Endothelial cell of umbilical vein (primary cell): Measurements from ENCODE around the gene CDKN3. TPM values are rescaled to one million over a fixed set of nuclear protein-coding genes. Genes with fewer than 3 reads are reported as not detected.

Experiments used
- BruUV-seq: library from RNA; stranded (reverse); fragments of 400-500 nt; replicated peaks from 2 replicates; lab custom pipeline; 2021; lab: Mats Ljungman, UMichigan
- CTCF ChIA-PET: fragments of 300-600, 350-600 bp; sonication (Branson Sonifier 250); formaldehyde crosslinking; loops from one replicate; lab custom pipeline; 2021; ENCODE audit warnings: antibody characterized with exemption, inconsistent platforms; lab: Charles Lee
- POLR2A ChIA-PET: fragments of 300-600, 350-600 bp; sonication (Branson Sonifier 250); formaldehyde crosslinking; loops from one replicate; lab custom pipeline; 2021; ENCODE audit warnings: antibody characterized with exemption, inconsistent platforms; lab: Charles Lee
- DNase-seq: peaks from one replicate; pipeline ENCODE4 v3.0.0-alpha.2; 2011; ENCODE audit warnings: low read depth, low spot score
- FAIRE-seq: peaks from 2 replicates; lab custom pipeline; 2011; peaks lifted over from hg19 to GRCh38; lab: Jason Lieb, UNC
- H2AFZ ChIP-seq: 2 replicates; pipeline ENCODE4 v1.6.0; 2012; ENCODE audit warnings: low read depth, low read length, control low read depth, inconsistent platforms
- H3K27ac ChIP-seq: 2 replicates; pipeline ENCODE4 v1.5.1; 2011; ENCODE audit warnings: low read depth, mild to moderate bottlenecking, control low read depth, low read length, moderate library complexity; ENCODE audit not compliant: insufficient read depth
- H3K27me3 ChIP-seq, 2 experiments: 2 replicates each; pipeline versions ENCODE4 v1.6.0 to v1.6.1; 2011; ENCODE audit warnings: low read length in 2 of 2, mixed read lengths in 1 of 2; ENCODE audit not compliant: control insufficient read depth in 2 of 2, insufficient read depth in 2 of 2
- H3K36me3 ChIP-seq, 2 experiments: 2 replicates in 1 of 2; 3 replicates in 1 of 2; pipeline ENCODE4 v1.5.1; 2011; ENCODE audit warnings: low read length in 2 of 2, mild to moderate bottlenecking in 1 of 2, moderate library complexity in 1 of 2; ENCODE audit not compliant: control insufficient read depth in 2 of 2, insufficient read depth in 2 of 2; ENCODE audit errors: extremely low read depth in 1 of 2
- H3K4me1 ChIP-seq: 3 replicates; pipeline ENCODE4 v1.5.1; 2011; ENCODE audit warnings: mild to moderate bottlenecking, low read length; ENCODE audit not compliant: control insufficient read depth, insufficient read depth; ENCODE audit errors: extremely low read depth
- H3K4me2 ChIP-seq: 2 replicates; pipeline ENCODE4 v1.6.1; 2011; ENCODE audit warnings: low read length, control low read depth, mixed read lengths; ENCODE audit not compliant: insufficient read depth
- H3K4me3 ChIP-seq, 3 experiments: fragments of 200-600 bp in 1 of 3; sonication (generic), shearing (Covaris generic) in 1 of 3; replicated peaks in 1 of 3; 2 replicates each; pipeline ENCODE4 v1.5.1; 2011 to 2016; ENCODE audit warnings: control low read depth in 3 of 3, low read length in 3 of 3, mild to moderate bottlenecking in 2 of 3, inconsistent platforms in 1 of 3, low read depth in 1 of 3, moderate library complexity in 1 of 3; ENCODE audit not compliant: insufficient read depth in 1 of 3
- H3K79me2 ChIP-seq: 2 replicates; pipeline ENCODE4 v1.6.0; 2012; ENCODE audit warnings: low read length, inconsistent platforms; ENCODE audit not compliant: control insufficient read depth, insufficient read depth
- H3K9ac ChIP-seq: replicated peaks from 2 replicates; pipeline ENCODE3; 2011; ENCODE audit warnings: low read length, control low read depth; ENCODE audit not compliant: insufficient read depth; ENCODE audit errors: extremely low read depth
- H3K9me1 ChIP-seq: replicated peaks from 3 replicates; pipeline ENCODE4 v1.6.0; 2011; ENCODE audit warnings: mild to moderate bottlenecking, low read length; ENCODE audit not compliant: control insufficient read depth, insufficient read depth; ENCODE audit errors: extremely low read depth
- H3K9me3 ChIP-seq: replicated peaks from 2 replicates; pipeline ENCODE4 v1.5.1; 2012; ENCODE audit warnings: low read length, inconsistent platforms; ENCODE audit not compliant: control insufficient read depth, insufficient read depth
- H4K20me1 ChIP-seq: replicated peaks from 2 replicates; pipeline ENCODE3; 2011; ENCODE audit warnings: mild to moderate bottlenecking, low read length; ENCODE audit not compliant: control insufficient read depth, insufficient read depth; ENCODE audit errors: extremely low read depth
- EZH2 ChIP-seq: IDR thresholded peaks from 2 replicates; pipeline ENCODE4 v1.6.1; 2012; ENCODE audit warnings: borderline replicate concordance, low read depth, mild to moderate bottlenecking, moderate library complexity, low read length, inconsistent platforms; ENCODE audit not compliant: severe bottlenecking
- FOS ChIP-seq: IDR thresholded peaks from 2 replicates; pipeline ENCODE4 v1.6.1; 2011; ENCODE audit warnings: mild to moderate bottlenecking, low read length, moderate library complexity, borderline replicate concordance; ENCODE audit not compliant: insufficient read depth
- GATA2 ChIP-seq: IDR thresholded peaks from 2 replicates; pipeline ENCODE4 v1.7.0; 2011; ENCODE audit warnings: low read depth, mild to moderate bottlenecking, moderate library complexity, mixed read lengths, low read length; ENCODE audit not compliant: insufficient read length, insufficient read depth
- JUN ChIP-seq: IDR thresholded peaks from 2 replicates; pipeline ENCODE4 v1.6.1; 2011; ENCODE audit warnings: borderline replicate concordance, low read depth; ENCODE audit not compliant: insufficient read length, insufficient read depth
- MYC ChIP-seq: IDR thresholded peaks from one replicate; pipeline ENCODE4 v1.6.1; 2011; ENCODE audit warnings: mild to moderate bottlenecking, low read depth, low read length
- POLR2A ChIP-seq: IDR thresholded peaks from 2 replicates; pipeline ENCODE4 v1.6.1; 2012; ENCODE audit warnings: low read depth, mild to moderate bottlenecking, control low read depth, low read length
- POLR2AphosphoS5 ChIP-seq: IDR thresholded peaks from 2 replicates; pipeline ENCODE4 v1.6.1; 2012; ENCODE audit warnings: low read depth, mild to moderate bottlenecking, control low read depth, low read length, moderate library complexity; ENCODE audit not compliant: insufficient read depth
- dilution Hi-C: fragments of 300-500 bp; cut with MboI; formaldehyde crosslinking; loops from one replicate; pipeline ENCODE4 v1.15.0; 2019; ENCODE audit warnings: low sequenced_read_pairs; ENCODE audit not compliant: extremely low pct_ligation_motif_present
- intact Hi-C: fragments of 100-400 bp; cut with micrococcal nuclease; formaldehyde crosslinking; loops from one replicate; pipeline ENCODE4 v1.10.0; 2022
- polyA plus RNA-seq, 4 experiments: library from polyadenylated mRNA; depleted of rRNA in 3 of 4; stranded (reverse) in 3 of 4; unstranded in 1 of 4; fragments of >200 nt; gene quantifications; 2 replicates each; pipeline versions ENCODE4 v1.2.1 to v1.2.3, GENCODE V29; 2011 to 2012; ENCODE audit warnings: missing spikeins in 1 of 4
- total RNA-seq: library from RNA; stranded (reverse); gene quantifications from 2 replicates; pipeline ENCODE4 v1.2.3, GENCODE V29; 2021
- TF ChIP-seq, protein P1 (sequence below), 2 donors: IDR thresholded peaks; 1 replicate in 1 of 2; 2 replicates in 1 of 2; pipeline ENCODE4 v1.5.1; 2011; ENCODE audit warnings: low read length in 2 of 2, mild to moderate bottlenecking in 2 of 2, moderate library complexity in 2 of 2, control low read depth in 1 of 2, inconsistent platforms in 1 of 2, low read depth in 1 of 2; ENCODE audit not compliant: insufficient read depth in 1 of 2; ENCODE audit errors: extremely low read depth in 1 of 2
- TF ChIP-seq, protein P2 (sequence below): IDR thresholded peaks from 2 replicates; pipeline ENCODE4 v1.6.1; 2011; ENCODE audit not compliant: insufficient read depth, insufficient read length

CDKN3 gene
- total and polyA plus RNA-seq, 2 donors (not counting 3 experiments of a cell fraction or from before 2014, with no cell fraction given): 36.6 to 52.0 TPM

DNA sequence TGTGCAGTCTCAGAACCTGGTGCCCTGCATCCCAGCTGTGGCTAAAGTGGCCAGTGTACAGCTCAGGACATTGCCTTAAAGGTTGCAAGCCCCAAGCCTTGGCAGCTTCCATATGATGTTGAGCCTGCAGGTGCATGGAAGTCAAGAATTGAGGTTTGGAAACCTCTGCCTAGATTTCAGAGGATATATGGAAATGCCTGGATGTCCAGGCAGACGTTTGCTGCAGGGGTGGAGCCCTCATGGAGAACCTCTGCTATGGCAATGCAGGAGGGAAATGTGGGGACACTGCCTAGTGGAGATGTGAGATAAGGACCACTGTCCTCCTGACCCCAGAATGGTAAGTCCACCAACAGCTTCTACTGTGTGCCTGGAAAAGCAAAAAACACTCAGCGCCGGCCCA, 62.3 kb downstream of the CDKN3 start:
- POLR2A ChIA-PET: no interaction called here
- intact Hi-C loops: no loop called here
- no TSS peak for BruUV-seq
- Histone ChIP-seq H3K4me2 (no peak overlapping the region), H3K9me3 (no peaks in the 10 kb centered on the region), H3K27ac (no peak overlapping the region), H4K20me1 (no peaks in the 10 kb centered on the region), H3K4me1 (peaks cover 5% of the 10 kb centered on the region), H3K4me3 (no peak overlapping the region), H2AFZ (no peak overlapping the region), H3K9me1 (no peaks in the 10 kb centered on the region), H3K9ac (no peak overlapping the region), H3K36me3 (no peaks in the 10 kb centered on the region), H3K27me3 (peaks cover 14 to 15% of the 10 kb centered on the region in 2 experiments), H3K79me2 (no peaks in the 10 kb centered on the region)
- TF ChIP-seq, protein P1, sequence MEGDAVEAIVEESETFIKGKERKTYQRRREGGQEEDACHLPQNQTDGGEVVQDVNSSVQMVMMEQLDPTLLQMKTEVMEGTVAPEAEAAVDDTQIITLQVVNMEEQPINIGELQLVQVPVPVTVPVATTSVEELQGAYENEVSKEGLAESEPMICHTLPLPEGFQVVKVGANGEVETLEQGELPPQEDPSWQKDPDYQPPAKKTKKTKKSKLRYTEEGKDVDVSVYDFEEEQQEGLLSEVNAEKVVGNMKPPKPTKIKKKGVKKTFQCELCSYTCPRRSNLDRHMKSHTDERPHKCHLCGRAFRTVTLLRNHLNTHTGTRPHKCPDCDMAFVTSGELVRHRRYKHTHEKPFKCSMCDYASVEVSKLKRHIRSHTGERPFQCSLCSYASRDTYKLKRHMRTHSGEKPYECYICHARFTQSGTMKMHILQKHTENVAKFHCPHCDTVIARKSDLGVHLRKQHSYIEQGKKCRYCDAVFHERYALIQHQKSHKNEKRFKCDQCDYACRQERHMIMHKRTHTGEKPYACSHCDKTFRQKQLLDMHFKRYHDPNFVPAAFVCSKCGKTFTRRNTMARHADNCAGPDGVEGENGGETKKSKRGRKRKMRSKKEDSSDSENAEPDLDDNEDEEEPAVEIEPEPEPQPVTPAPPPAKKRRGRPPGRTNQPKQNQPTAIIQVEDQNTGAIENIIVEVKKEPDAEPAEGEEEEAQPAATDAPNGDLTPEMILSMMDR (IDR thresholded peaks at IDR 0.05; ENCODE audit: extremely low read depth in 1 of 2, insufficient read depth in 1 of 2, low read depth in 1 of 2, low read length in 2 of 2): no peak
- no peak for TF ChIP-seq GATA2
- no peak for TF ChIP-seq POLR2A
- no peak for TF ChIP-seq EZH2
- TF ChIP-seq, protein P2, sequence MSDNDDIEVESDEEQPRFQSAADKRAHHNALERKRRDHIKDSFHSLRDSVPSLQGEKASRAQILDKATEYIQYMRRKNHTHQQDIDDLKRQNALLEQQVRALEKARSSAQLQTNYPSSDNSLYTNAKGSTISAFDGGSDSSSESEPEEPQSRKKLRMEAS: no peak
- no peak for TF ChIP-seq FOS
- TF ChIP-seq MYC: no peak
- no peak for TF ChIP-seq POLR2AphosphoS5
- TF ChIP-seq JUN: no peak
- CTCF ChIA-PET: no interaction called here
- DNase-seq (no peak), FAIRE-seq (no peak)
- dilution Hi-C loops: no loop called here
